ENCODE results near the gene AHCYL1. TPM values are rescaled to one million over a fixed set of nuclear protein-coding genes. Genes with fewer than 3 reads are reported as not detected.
A peak's percentile ranks its signal among the peaks of the same experiment; 100 is the strongest.

AHCYL1 gene
- total RNA-seq, 1 donor from 2014 or later, result 90.1 TPM

DNA sequence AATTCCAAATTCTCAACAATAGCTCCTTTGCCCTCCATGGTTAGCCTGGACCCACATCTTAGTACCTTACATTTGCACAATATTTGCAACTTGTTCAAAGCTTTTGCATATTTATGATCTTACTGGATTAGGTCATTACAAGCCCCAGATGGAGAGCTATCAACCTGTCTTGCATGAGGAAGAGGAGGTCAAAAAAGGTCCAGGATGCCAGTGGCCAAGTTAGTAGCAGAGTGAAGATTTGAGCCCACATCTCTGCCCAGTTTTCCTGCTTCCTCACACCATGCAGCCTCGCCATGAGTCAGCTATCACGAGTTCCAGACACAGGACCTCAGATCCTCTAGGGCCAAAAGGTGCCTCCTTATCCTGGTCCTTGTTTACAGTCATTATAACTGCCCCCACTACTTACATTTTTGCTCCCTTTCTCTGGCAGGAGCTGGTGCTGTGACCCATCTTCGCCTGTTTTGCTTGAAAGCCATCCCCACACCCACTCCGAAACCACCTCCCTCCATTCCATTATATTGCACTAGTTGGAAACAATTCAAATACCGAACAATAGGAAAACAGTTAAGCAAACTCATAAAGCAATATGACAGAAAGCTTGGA lies 5.0 kb upstream of the AHCYL1 start:
- Mint-ChIP-seq H3K9me3 (peaks cover 3% of the 10 kb centered on the region), H3K27ac (ENCODE audit: unreplicated experiment) (no peak overlapping the region), H3K36me3 (ENCODE audit: low read depth) (no peaks in the 10 kb centered on the region), H3K4me3 (no peak overlapping the region), H3K4me1 (peaks cover 20% of the 10 kb centered on the region), H3K27me3 (ENCODE audit: low read depth) (no peaks in the 10 kb centered on the region)
- TF ChIP-seq, protein P1, sequence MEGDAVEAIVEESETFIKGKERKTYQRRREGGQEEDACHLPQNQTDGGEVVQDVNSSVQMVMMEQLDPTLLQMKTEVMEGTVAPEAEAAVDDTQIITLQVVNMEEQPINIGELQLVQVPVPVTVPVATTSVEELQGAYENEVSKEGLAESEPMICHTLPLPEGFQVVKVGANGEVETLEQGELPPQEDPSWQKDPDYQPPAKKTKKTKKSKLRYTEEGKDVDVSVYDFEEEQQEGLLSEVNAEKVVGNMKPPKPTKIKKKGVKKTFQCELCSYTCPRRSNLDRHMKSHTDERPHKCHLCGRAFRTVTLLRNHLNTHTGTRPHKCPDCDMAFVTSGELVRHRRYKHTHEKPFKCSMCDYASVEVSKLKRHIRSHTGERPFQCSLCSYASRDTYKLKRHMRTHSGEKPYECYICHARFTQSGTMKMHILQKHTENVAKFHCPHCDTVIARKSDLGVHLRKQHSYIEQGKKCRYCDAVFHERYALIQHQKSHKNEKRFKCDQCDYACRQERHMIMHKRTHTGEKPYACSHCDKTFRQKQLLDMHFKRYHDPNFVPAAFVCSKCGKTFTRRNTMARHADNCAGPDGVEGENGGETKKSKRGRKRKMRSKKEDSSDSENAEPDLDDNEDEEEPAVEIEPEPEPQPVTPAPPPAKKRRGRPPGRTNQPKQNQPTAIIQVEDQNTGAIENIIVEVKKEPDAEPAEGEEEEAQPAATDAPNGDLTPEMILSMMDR (conservative IDR thresholded peaks at IDR 0.05), result no peak
- DNase-seq (ENCODE audit: low read depth, low spot score), result no peak

DNA sequence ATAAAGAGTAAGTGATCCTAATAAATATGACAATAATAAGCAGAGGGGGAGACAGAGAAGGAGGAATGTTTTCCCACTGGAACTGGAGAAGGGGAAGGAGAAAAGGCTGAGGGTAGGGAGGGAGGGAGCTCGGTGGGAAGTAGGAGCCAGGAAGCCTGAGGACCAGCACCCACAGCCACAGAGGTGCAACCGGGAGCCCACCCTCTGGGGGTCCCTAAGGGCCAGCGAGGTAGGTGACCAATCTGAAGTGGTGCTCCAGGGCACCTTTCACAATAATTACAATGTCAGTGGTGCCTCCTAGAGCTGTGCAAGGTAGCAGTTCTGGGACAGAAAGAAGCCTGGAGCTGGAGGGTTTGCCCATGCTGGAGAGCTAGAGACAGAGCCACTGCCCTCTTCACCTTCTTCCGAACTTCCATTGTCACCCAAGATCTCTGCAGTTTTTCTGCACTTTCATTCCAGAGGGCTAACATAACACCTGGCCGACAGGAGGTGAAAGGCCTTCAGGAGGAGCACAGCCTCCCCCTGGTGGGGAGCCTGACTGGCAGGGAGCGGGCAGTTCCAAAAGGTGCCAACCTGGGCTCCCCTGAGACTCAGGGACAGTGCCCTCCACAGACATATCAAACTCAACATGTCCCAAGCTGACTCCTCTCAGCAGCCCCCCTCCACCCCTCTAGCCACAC lies 4.1 kb upstream of the AHCYL1 start:
- TF ChIP-seq, protein P1 (conservative IDR thresholded peaks at IDR 0.05), result no peak
- Mint-ChIP-seq H3K27me3 (ENCODE audit: low read depth) (no peaks in the 10 kb centered on the region), H3K9me3 (peaks cover 3% of the 10 kb centered on the region), H3K36me3 (ENCODE audit: low read depth) (no peaks in the 10 kb centered on the region), H3K4me3 (no peak overlapping the region), H3K4me1 (peaks cover 25% of the 10 kb centered on the region), H3K27ac (ENCODE audit: unreplicated experiment) (no peak overlapping the region)
- no peak for DNase-seq (ENCODE audit: low read depth, low spot score)

DNA sequence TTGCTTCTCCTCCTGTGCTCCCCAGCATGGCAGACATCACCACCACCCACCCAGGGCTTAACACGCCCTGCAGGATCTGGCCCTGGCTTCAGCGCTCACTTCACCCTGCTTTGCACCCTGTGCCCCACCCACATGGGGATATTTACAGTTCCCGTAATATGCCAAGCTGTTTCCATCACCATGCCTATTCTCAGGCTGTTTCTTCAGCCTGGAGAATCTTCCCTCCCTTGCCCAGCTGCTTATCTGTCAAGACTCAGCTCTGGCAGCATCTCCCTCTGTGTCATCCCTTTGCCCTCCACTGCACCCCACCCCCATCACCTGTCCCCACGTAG lies 3.6 kb upstream of the AHCYL1 start:
- TF ChIP-seq, protein P1 (conservative IDR thresholded peaks at IDR 0.05), result no peak
- H3K27me3 Mint-ChIP-seq (ENCODE audit: low read depth), result no peaks in the 10 kb centered on the region
- H3K27ac Mint-ChIP-seq (ENCODE audit: unreplicated experiment), result peak overlapping the region; percentile 36
- H3K36me3 Mint-ChIP-seq (ENCODE audit: low read depth), result no peaks in the 10 kb centered on the region
- DNase-seq (ENCODE audit: low read depth, low spot score), result no peak
- H3K4me3 Mint-ChIP-seq, result no peak overlapping the region
- H3K4me1 Mint-ChIP-seq, result peaks cover 30% of the 10 kb centered on the region
- H3K9me3 Mint-ChIP-seq, result peaks cover 3% of the 10 kb centered on the region

DNA sequence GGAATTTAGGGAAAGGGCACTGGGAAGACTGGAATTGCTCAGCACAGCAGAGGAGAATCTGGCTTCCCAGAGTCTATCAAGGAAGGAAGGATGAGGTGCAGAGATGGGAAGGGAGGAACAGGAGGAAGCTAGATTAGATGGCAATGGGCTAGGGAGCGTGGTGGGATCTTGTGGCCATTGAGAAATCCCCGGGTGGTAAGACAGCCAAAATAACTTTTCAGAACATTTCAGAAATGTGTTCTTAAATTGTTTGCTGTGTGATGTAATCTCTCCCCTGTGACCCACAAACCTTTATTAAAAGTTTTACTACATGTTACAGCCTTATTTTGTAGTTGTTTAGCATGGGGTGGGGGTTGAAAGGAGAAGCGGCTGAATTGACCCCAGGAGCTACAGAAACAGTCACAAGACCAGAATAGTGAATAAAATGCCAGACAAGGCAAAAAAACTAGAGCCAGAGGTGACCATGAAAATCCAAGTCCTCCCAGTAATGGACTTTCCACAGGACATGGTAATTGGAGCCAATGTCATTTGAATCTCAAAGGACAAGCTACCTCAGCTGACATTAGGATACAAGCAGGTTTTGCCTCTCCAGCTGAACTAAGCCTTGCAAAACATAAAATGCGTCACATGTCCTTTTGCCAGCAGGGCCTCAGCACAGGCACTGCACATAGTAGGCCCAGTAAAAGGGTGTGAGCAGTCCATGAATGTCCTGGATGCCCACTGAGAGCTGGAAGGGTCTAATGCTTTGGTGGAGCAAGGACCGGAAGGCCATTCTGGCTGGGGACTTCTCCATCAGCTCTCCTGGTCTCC lies 980 bp upstream of the AHCYL1 start:
- peak overlapping the region; percentile 90 for H3K27ac Mint-ChIP-seq (ENCODE audit: unreplicated experiment)

DNA sequence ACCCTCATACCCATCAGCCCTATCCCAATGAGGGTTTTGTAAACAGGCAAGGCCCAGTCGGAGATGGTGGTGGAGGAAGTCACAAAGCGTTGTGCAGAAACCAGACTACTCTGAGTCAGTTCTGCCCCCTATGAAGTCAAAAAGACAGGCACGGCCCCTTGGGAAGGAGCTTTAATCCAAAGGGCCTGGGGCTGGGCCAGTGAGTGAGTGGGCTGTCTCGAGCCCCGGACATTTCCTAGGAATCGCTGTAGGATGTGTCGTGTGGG lies 442 bp upstream of the AHCYL1 start:
- TF ChIP-seq, protein P1 (conservative IDR thresholded peaks at IDR 0.05), result no peak
- Mint-ChIP-seq H3K27me3 (ENCODE audit: low read depth) (no peaks in the 10 kb centered on the region), H3K36me3 (ENCODE audit: low read depth) (peaks cover 8% of the 10 kb centered on the region), H3K27ac (ENCODE audit: unreplicated experiment) (peak overlapping the region; percentile 75), H3K4me1 (peaks cover 59% of the 10 kb centered on the region), H3K4me3 (peak overlapping the region; percentile 100), H3K9me3 (no peaks in the 10 kb centered on the region)
- no peak for DNase-seq (ENCODE audit: low read depth, low spot score)

More for the DNA sequence above, 980 bp upstream of the AHCYL1 start:
- peaks cover 8% of the 10 kb centered on the region for H3K36me3 Mint-ChIP-seq (ENCODE audit: low read depth)
- TF ChIP-seq, protein P1 (conservative IDR thresholded peaks at IDR 0.05), result no peak
- no peaks in the 10 kb centered on the region for H3K27me3 Mint-ChIP-seq (ENCODE audit: low read depth)
- H3K4me3 Mint-ChIP-seq, result peak overlapping the region; percentile 100
- peaks cover 54% of the 10 kb centered on the region for H3K4me1 Mint-ChIP-seq
- peaks cover 3% of the 10 kb centered on the region for H3K9me3 Mint-ChIP-seq
- no peak for DNase-seq (ENCODE audit: low read depth, low spot score)

Measured in neural crest cell (in vitro differentiated cells).